HCT116 (cell line): ENCODE measurements around the gene TPP1. TPM values are rescaled to one million over a fixed set of nuclear protein-coding genes. Genes with fewer than 3 reads are reported as not detected.

Experiments
- ATAC-seq: fragments of 200-7000 bp; cut with Tn5 transposase; 2 replicates; pipeline ENCODE4 v1.9.1; 2020; ENCODE audit warnings: mild to moderate bottlenecking, moderate library complexity
- BruUV-seq: library from RNA; stranded (reverse); fragments of 400-500 nt; replicated peaks from 2 replicates; lab custom pipeline; 2021; lab: Mats Ljungman, UMichigan
- CTCF ChIA-PET: fragments of 300-600 bp; sonication (Branson Sonifier 250); formaldehyde crosslinking; loops from one replicate; lab custom pipeline; 2021; ENCODE audit warnings: antibody characterized with exemption; lab: Charles Lee
- POLR2A ChIA-PET: fragments of 300-600, 350-600 bp; sonication (Branson Sonifier 250); formaldehyde crosslinking; loops from one replicate; lab custom pipeline; 2021; ENCODE audit warnings: antibody characterized with exemption; lab: Charles Lee
- RAD21 ChIA-PET, 2 experiments: fragments of 300-600 bp; sonication (Branson Sonifier 250); formaldehyde crosslinking; loops; one replicate each; lab custom pipeline; 2023; ENCODE audit warnings: low total read pairs in 2 of 2; ENCODE audit not compliant: uncharacterized antibody in 2 of 2, unreplicated experiment in 2 of 2, low non-redundant PET in 1 of 2; lab: Charles Lee
- DNase-seq: peaks from one replicate; pipeline ENCODE4 v3.0.0-alpha.2; 2010; ENCODE audit warnings: low read depth, low spot score
- H2AFZ ChIP-seq: fragments of 200-600 bp; shearing (Covaris generic), sonication (generic); 2 replicates; pipeline ENCODE4 v1.6.1; 2017; ENCODE audit warnings: low read depth, mixed run types, mixed read lengths, antibody characterized with exemption, low read length; ENCODE audit not compliant: poor library complexity, severe bottlenecking
- H3K27ac ChIP-seq: 2 replicates; pipeline ENCODE4 v1.5.1; 2012; ENCODE audit warnings: low read depth, low read length
- H3K27me3 ChIP-seq: fragments of 200-600 bp; sonication (generic); 2 replicates; pipeline ENCODE4 v1.6.1; 2016; ENCODE audit warnings: mixed run types, low read length, mixed read lengths; ENCODE audit not compliant: insufficient read depth
- H3K36me3 ChIP-seq, 2 experiments: fragments of 200-500 bp in 1 of 2; fragments of 200-600 bp in 1 of 2; sonication (Bioruptor generic) in 1 of 2; sonication (generic) in 1 of 2; 2 replicates each; pipeline versions ENCODE4 v1.5.1 to v1.6.1; 2014 to 2016; ENCODE audit warnings: low read length in 2 of 2, inconsistent platforms in 1 of 2, mixed read lengths in 1 of 2, mixed run types in 1 of 2; ENCODE audit not compliant: insufficient read depth in 2 of 2, control insufficient read depth in 1 of 2
- H3K4me1 ChIP-seq, 2 experiments: fragments of 200-600 bp in 1 of 2; sonication (generic) in 1 of 2; 2 replicates each; pipeline versions ENCODE4 v1.5.1 to v1.6.1; 2012 to 2017; ENCODE audit warnings: low read length in 2 of 2, inconsistent platforms in 1 of 2, mild to moderate bottlenecking in 1 of 2, mixed read lengths in 1 of 2, mixed run types in 1 of 2, moderate library complexity in 1 of 2; ENCODE audit not compliant: insufficient read depth in 2 of 2, control insufficient read depth in 1 of 2
- H3K4me2 ChIP-seq: fragments of 200-600 bp; sonication (generic); 2 replicates; pipeline ENCODE4 v1.6.1; 2017; ENCODE audit warnings: mixed run types, low read length, mixed read lengths
- H3K4me3 ChIP-seq, 2 experiments: fragments of 200-600 bp in 1 of 2; sonication (generic) in 1 of 2; replicated peaks in 1 of 2; 2 replicates each; pipeline ENCODE4 v1.5.1; 2011 to 2016; ENCODE audit warnings: low read length in 2 of 2, control low read depth in 1 of 2, low read depth in 1 of 2, mild to moderate bottlenecking in 1 of 2, mixed read lengths in 1 of 2, mixed run types in 1 of 2
- H3K79me2 ChIP-seq: fragments of 200-600 bp; sonication (generic); 2 replicates; pipeline ENCODE4 v1.6.1; 2017; ENCODE audit warnings: mild to moderate bottlenecking, mixed run types, low read length, moderate library complexity, mixed read lengths; ENCODE audit not compliant: insufficient read depth
- H3K9ac ChIP-seq: fragments of 200-600 bp; sonication (generic); 2 replicates; pipeline ENCODE4 v1.6.1; 2016; ENCODE audit warnings: low read length, mixed read lengths
- H3K9me2 ChIP-seq: fragments of 200-600 bp; sonication (generic), shearing (Covaris generic); 2 replicates; pipeline ENCODE4 v1.6.1; 2017; ENCODE audit warnings: mixed run types, mild to moderate bottlenecking, moderate library complexity; ENCODE audit not compliant: insufficient read depth
- H3K9me3 ChIP-seq, 2 experiments: fragments of 200-500 bp in 1 of 2; fragments of 200-600 bp in 1 of 2; sonication (Bioruptor generic) in 1 of 2; sonication (generic) in 1 of 2; 2 replicates each; pipeline ENCODE4 v1.6.1; 2014 to 2017; ENCODE audit warnings: low read length in 2 of 2, mixed read lengths in 2 of 2, inconsistent platforms in 1 of 2, low read depth in 1 of 2, mild to moderate bottlenecking in 1 of 2, mixed run types in 1 of 2, moderate library complexity in 1 of 2; ENCODE audit not compliant: control insufficient read depth in 1 of 2, insufficient read depth in 1 of 2
- H4K20me1 ChIP-seq: fragments of 200-600 bp; sonication (generic), shearing (Covaris generic); 2 replicates; pipeline ENCODE4 v1.6.1; 2017; ENCODE audit warnings: mixed run types, mild to moderate bottlenecking, moderate library complexity; ENCODE audit not compliant: insufficient read depth
- ATF3 ChIP-seq: IDR thresholded peaks from 2 replicates; pipeline ENCODE4 v1.6.1; 2012
- CBX3 ChIP-seq: IDR thresholded peaks from 2 replicates; pipeline ENCODE4 v1.6.1; 2012; ENCODE audit warnings: low read depth
- CEBPB ChIP-seq: IDR thresholded peaks from 2 replicates; pipeline ENCODE4 v1.6.1; 2012; ENCODE audit warnings: low read depth
- ELF1 ChIP-seq: IDR thresholded peaks from 2 replicates; pipeline ENCODE4 v1.6.1; 2012; ENCODE audit warnings: low read depth, borderline replicate concordance
- EZH2 ChIP-seq: fragments of 200-600 bp; sonication (generic); IDR thresholded peaks from 2 replicates; pipeline ENCODE4 v1.6.1; 2017; ENCODE audit warnings: antibody characterized with exemption, mixed run types
- FOSL1 ChIP-seq: IDR thresholded peaks from 2 replicates; pipeline ENCODE4 v1.6.1; 2012; ENCODE audit warnings: low read depth
- JUND ChIP-seq: IDR thresholded peaks from 2 replicates; pipeline ENCODE4 v1.6.1; 2012
- POLR2A ChIP-seq: IDR thresholded peaks from 2 replicates; pipeline ENCODE4 v1.7.0; 2011; ENCODE audit warnings: borderline replicate concordance; ENCODE audit not compliant: insufficient read depth, insufficient read length; ENCODE audit errors: extremely low read depth
- POLR2AphosphoS5 ChIP-seq: IDR thresholded peaks from 2 replicates; pipeline ENCODE4 v1.6.1; 2011; ENCODE audit warnings: mild to moderate bottlenecking, low read depth, low read length, moderate library complexity
- RAD21 ChIP-seq: IDR thresholded peaks from 2 replicates; pipeline ENCODE4 v1.6.1; 2012; ENCODE audit warnings: low read depth, mild to moderate bottlenecking
- REST ChIP-seq: IDR thresholded peaks from 2 replicates; pipeline ENCODE4 v1.6.1; 2012; ENCODE audit warnings: low read depth
- SIN3A ChIP-seq: IDR thresholded peaks from 2 replicates; pipeline ENCODE4 v1.6.1; 2012; ENCODE audit warnings: low read depth
- SP1 ChIP-seq: IDR thresholded peaks from 2 replicates; pipeline ENCODE4 v1.6.1; 2012; ENCODE audit warnings: low read depth
- SRF ChIP-seq: IDR thresholded peaks from 2 replicates; pipeline ENCODE4 v1.6.1; 2012; ENCODE audit warnings: low read depth
- TCF7L2 ChIP-seq: IDR thresholded peaks from 2 replicates; pipeline ENCODE4 v1.7.0; 2011; ENCODE audit warnings: borderline replicate concordance, inconsistent platforms; ENCODE audit not compliant: insufficient read depth, insufficient read length; ENCODE audit errors: extremely low read depth
- ZFX ChIP-seq: fragments of 450-650 bp; IDR thresholded peaks from 2 replicates; pipeline ENCODE4 v1.6.1; 2017
- ZNF274 ChIP-seq: fragments of 200-500 bp; sonication (Bioruptor generic); IDR thresholded peaks from 2 replicates; pipeline ENCODE4 v1.6.1; 2014; ENCODE audit warnings: mild to moderate bottlenecking, low read depth, low read length, inconsistent platforms
- intact Hi-C: fragments of 100-400 bp; cut with micrococcal nuclease; formaldehyde crosslinking; loops from 2 replicates; pipeline ENCODE4 v1.10.0; 2022
- total RNA-seq: library from RNA; stranded (reverse); gene quantifications from one replicate; pipeline ENCODE4 v1.2.1, GENCODE V29; 2021; ENCODE audit not compliant: unreplicated experiment
- TF ChIP-seq, protein P1 (sequence below), 3 experiments: fragments of 200-600 bp in 1 of 3; sonication (generic) in 1 of 3; IDR thresholded peaks in 2 of 3; conservative IDR thresholded peaks in 1 of 3; 2 replicates each; pipeline ENCODE4 v1.5.1; 2012 to 2017; ENCODE audit warnings: low read depth in 2 of 3, low read length in 2 of 3, antibody characterized with exemption in 1 of 3, borderline replicate concordance in 1 of 3, control low read depth in 1 of 3, mild to moderate bottlenecking in 1 of 3, mixed read lengths in 1 of 3, mixed run types in 1 of 3, moderate library complexity in 1 of 3; ENCODE audit not compliant: insufficient read depth in 1 of 3
- TF ChIP-seq, protein P2 (sequence below): IDR thresholded peaks from 2 replicates; pipeline ENCODE4 v1.6.1; 2012

TPP1 gene
- total RNA-seq, 1 experiment from 2014 or later: 44.7 TPM

DNA sequence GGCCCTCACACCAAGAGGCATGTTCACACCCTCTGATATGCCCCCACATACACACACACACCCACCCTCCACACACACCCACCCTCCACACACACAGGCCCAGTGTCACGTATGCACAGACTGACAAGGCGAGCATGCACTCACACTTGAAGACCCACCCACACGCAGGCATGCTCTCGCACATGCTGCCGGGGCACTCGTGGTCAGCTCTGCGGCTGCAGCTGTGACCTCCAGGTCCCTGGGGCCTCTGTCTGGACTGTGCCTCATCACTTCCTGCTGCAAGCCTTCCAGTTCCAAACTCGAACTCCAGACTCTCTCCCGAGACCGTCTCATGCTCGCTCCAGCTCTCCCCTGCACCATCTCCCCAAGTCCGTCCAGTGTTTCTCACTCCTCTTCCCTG is 26.8 kb upstream of the TPP1 start:
- Histone ChIP-seq H3K9me3 (no peaks in the 10 kb centered on the region), H3K9me2 (no peaks in the 10 kb centered on the region), H2AFZ (no peak overlapping the region), H3K4me3 (no peak overlapping the region), H3K4me1 (peaks cover 0 to 5% of the 10 kb centered on the region in 2 experiments; a peak in 2 of 4 replicates), H3K27me3 (peaks cover 26% of the 10 kb centered on the region; the same call in 1 of the 2 replicates), H4K20me1 (no peaks in the 10 kb centered on the region), H3K9ac (no peak overlapping the region), H3K4me2 (no peak overlapping the region), H3K27ac (no peak overlapping the region), H3K36me3 (no peaks in the 10 kb centered on the region), H3K79me2 (no peaks in the 10 kb centered on the region)
- POLR2A ChIA-PET: no interaction called here
- no peak for DNase-seq
- RAD21 ChIA-PET: no interaction called here
- intact Hi-C loops: no loop called here
- BruUV-seq: no TSS peak
- ATAC-seq: no peak
- CTCF ChIA-PET: no interaction called here
- no peak for TF ChIP-seq SP1
- no peak for TF ChIP-seq EZH2
- TF ChIP-seq, protein P1, sequence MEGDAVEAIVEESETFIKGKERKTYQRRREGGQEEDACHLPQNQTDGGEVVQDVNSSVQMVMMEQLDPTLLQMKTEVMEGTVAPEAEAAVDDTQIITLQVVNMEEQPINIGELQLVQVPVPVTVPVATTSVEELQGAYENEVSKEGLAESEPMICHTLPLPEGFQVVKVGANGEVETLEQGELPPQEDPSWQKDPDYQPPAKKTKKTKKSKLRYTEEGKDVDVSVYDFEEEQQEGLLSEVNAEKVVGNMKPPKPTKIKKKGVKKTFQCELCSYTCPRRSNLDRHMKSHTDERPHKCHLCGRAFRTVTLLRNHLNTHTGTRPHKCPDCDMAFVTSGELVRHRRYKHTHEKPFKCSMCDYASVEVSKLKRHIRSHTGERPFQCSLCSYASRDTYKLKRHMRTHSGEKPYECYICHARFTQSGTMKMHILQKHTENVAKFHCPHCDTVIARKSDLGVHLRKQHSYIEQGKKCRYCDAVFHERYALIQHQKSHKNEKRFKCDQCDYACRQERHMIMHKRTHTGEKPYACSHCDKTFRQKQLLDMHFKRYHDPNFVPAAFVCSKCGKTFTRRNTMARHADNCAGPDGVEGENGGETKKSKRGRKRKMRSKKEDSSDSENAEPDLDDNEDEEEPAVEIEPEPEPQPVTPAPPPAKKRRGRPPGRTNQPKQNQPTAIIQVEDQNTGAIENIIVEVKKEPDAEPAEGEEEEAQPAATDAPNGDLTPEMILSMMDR (IDR thresholded peaks at IDR 0.05 in 2 of 3, conservative IDR thresholded peaks at IDR 0.05 in 1 of 3; ENCODE audit: borderline replicate concordance in 1 of 3, insufficient read depth in 1 of 3, low read depth in 2 of 3, low read length in 2 of 3): no peak
- no peak for TF ChIP-seq CBX3
- TF ChIP-seq ZNF274: no peak
- no peak for TF ChIP-seq POLR2A
- no peak for TF ChIP-seq FOSL1
- TF ChIP-seq ELF1: no peak
- TF ChIP-seq, protein P2, sequence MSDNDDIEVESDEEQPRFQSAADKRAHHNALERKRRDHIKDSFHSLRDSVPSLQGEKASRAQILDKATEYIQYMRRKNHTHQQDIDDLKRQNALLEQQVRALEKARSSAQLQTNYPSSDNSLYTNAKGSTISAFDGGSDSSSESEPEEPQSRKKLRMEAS: no peak
- TF ChIP-seq ZFX: no peak
- no peak for TF ChIP-seq REST
- TF ChIP-seq RAD21: no peak
- no peak for TF ChIP-seq SIN3A
- no peak for TF ChIP-seq TCF7L2
- no peak for TF ChIP-seq CEBPB
- TF ChIP-seq SRF: no peak
- no peak for TF ChIP-seq POLR2AphosphoS5
- TF ChIP-seq ATF3: no peak
- TF ChIP-seq JUND: no peak
- TF ChIP-seq, all 23 proteins: peak for 0
